Measurements from ENCODE around the gene MSH3. TPM values are rescaled to one million over a fixed set of nuclear protein-coding genes. Genes with fewer than 3 reads are reported as not detected.

MSH3 gene
- polyA plus RNA-seq, 1 of the 3 experiments (the other 2 are of a cell fraction): 3.5 TPM

- Histone ChIP-seq H3K27ac (ENCODE audit: low read depth in 2 of 2, low read length in 1 of 2) (no peak overlapping the region), H3K9ac (no peak overlapping the region), H3K4me2 (no peak overlapping the region), H3K4me1 (ENCODE audit: control insufficient read depth in 1 of 2, insufficient read depth in 2 of 2, low read depth in 1 of 2, low read length in 1 of 2) (peaks cover 0 to 3% of the 10 kb centered on the region in 2 experiments; a peak in 1 of 4 replicates), H3K9me2 (no peaks in the 10 kb centered on the region), H3F3A (replicated peaks; ENCODE audit: insufficient read depth) (no peaks in the 10 kb centered on the region), H3K9me3 (no peaks in the 10 kb centered on the region), H4K20me1 (ENCODE audit: insufficient read depth) (no peaks in the 10 kb centered on the region), H3K27me3 (ENCODE audit: insufficient read depth) (no peaks in the 10 kb centered on the region), H3K79me2 (ENCODE audit: insufficient read depth) (no peaks in the 10 kb centered on the region), H3K36me3 (replicated peaks in 1 of 2; ENCODE audit: control insufficient read depth in 1 of 2, insufficient read depth in 2 of 2, low read length in 1 of 2) (no peaks in the 10 kb centered on the region), H3K4me3 (ENCODE audit: low read depth in 2 of 2, low read length in 1 of 2) (no peak overlapping the region), H2AFZ (ENCODE audit: low read depth) (no peak overlapping the region)
- ChIA-PET POLR2A (no interaction called here), CTCF (interaction anchor here (1.0 kb wide), 1 partner anchor 32 kb away, joined by 3 read pairs; no protein-coding TSS in a partner anchor)
- no peak for DNase-seq
- no peak for TF ChIP-seq IRF3 (IDR thresholded peaks at IDR 0.05; ENCODE audit: low read depth, low read length)
- TF ChIP-seq SIN3A (IDR thresholded peaks at IDR 0.05; ENCODE audit: borderline replicate concordance, low read depth, low read length): no peak
- TF ChIP-seq EP300 (IDR thresholded peaks at IDR 0.05; ENCODE audit: borderline replicate concordance in 1 of 2, low read depth in 1 of 2, low read length in 1 of 2): no peak
- no peak for TF ChIP-seq TAF1 (IDR thresholded peaks at IDR 0.05; ENCODE audit: borderline replicate concordance, low read depth, low read length)
- no peak for TF ChIP-seq FOSL2 (IDR thresholded peaks at IDR 0.05; ENCODE audit: borderline replicate concordance, low read depth)
- TF ChIP-seq NFIC (IDR thresholded peaks at IDR 0.05; ENCODE audit: borderline replicate concordance): no peak
- TF ChIP-seq RCOR1 (IDR thresholded peaks at IDR 0.05; ENCODE audit: low read length): no peak
- TF ChIP-seq JUND (IDR thresholded peaks at IDR 0.05): no peak
- TF ChIP-seq MEF2A (IDR thresholded peaks at IDR 0.05; ENCODE audit: borderline replicate concordance, low read depth): no peak
- no peak for TF ChIP-seq EZH2phosphoT487 (IDR thresholded peaks at IDR 0.05; ENCODE audit: borderline replicate concordance, low read depth)
- no peak for TF ChIP-seq RFX5 (IDR thresholded peaks at IDR 0.05; ENCODE audit: low read length)
- TF ChIP-seq MXI1 (IDR thresholded peaks at IDR 0.05; ENCODE audit: low read depth, low read length): no peak
- no peak for TF ChIP-seq USF2 (IDR thresholded peaks at IDR 0.05; ENCODE audit: borderline replicate concordance, low read depth, low read length)
- no peak for TF ChIP-seq SMC3 (IDR thresholded peaks at IDR 0.05; ENCODE audit: low read depth, low read length)
- no peak for TF ChIP-seq RAD21 (IDR thresholded peaks at IDR 0.05; ENCODE audit: low read length)
Measured at GRCh38 chr5:80920333-80920732, 265.9 kb downstream of the MSH3 start.

GRCh38 chr5:80921026-80921425 is 266.6 kb downstream of the MSH3 start:
- no peaks in the 10 kb centered on the region for H3K36me3 ChIP-seq (replicated peaks in 1 of 2; ENCODE audit: control insufficient read depth in 1 of 2, insufficient read depth in 2 of 2, low read length in 1 of 2)
- no peaks in the 10 kb centered on the region for H4K20me1 ChIP-seq (ENCODE audit: insufficient read depth)
- H3K4me2 ChIP-seq: no peak overlapping the region
- no peaks in the 10 kb centered on the region for H3K79me2 ChIP-seq (ENCODE audit: insufficient read depth)
- no peaks in the 10 kb centered on the region for H3K9me2 ChIP-seq
- CTCF ChIA-PET: interaction anchor here (0.6 to 1.0 kb wide), 2 partner anchors 33 to 343 kb away, joined by 3 read pairs; no protein-coding TSS in a partner anchor
- H3K27me3 ChIP-seq (ENCODE audit: insufficient read depth): no peaks in the 10 kb centered on the region
- H3F3A ChIP-seq (replicated peaks; ENCODE audit: insufficient read depth): no peaks in the 10 kb centered on the region
- no peak overlapping the region for H2AFZ ChIP-seq (ENCODE audit: low read depth)
- H3K9me3 ChIP-seq: no peaks in the 10 kb centered on the region
- H3K4me1 ChIP-seq (ENCODE audit: control insufficient read depth in 1 of 2, insufficient read depth in 2 of 2, low read depth in 1 of 2, low read length in 1 of 2): peaks cover 0 to 3% of the 10 kb centered on the region in 2 experiments; a peak in 1 of 4 replicates
- no peak overlapping the region for H3K4me3 ChIP-seq (ENCODE audit: low read depth in 2 of 2, low read length in 1 of 2)
- no peak for DNase-seq
- TF ChIP-seq, protein P1, sequence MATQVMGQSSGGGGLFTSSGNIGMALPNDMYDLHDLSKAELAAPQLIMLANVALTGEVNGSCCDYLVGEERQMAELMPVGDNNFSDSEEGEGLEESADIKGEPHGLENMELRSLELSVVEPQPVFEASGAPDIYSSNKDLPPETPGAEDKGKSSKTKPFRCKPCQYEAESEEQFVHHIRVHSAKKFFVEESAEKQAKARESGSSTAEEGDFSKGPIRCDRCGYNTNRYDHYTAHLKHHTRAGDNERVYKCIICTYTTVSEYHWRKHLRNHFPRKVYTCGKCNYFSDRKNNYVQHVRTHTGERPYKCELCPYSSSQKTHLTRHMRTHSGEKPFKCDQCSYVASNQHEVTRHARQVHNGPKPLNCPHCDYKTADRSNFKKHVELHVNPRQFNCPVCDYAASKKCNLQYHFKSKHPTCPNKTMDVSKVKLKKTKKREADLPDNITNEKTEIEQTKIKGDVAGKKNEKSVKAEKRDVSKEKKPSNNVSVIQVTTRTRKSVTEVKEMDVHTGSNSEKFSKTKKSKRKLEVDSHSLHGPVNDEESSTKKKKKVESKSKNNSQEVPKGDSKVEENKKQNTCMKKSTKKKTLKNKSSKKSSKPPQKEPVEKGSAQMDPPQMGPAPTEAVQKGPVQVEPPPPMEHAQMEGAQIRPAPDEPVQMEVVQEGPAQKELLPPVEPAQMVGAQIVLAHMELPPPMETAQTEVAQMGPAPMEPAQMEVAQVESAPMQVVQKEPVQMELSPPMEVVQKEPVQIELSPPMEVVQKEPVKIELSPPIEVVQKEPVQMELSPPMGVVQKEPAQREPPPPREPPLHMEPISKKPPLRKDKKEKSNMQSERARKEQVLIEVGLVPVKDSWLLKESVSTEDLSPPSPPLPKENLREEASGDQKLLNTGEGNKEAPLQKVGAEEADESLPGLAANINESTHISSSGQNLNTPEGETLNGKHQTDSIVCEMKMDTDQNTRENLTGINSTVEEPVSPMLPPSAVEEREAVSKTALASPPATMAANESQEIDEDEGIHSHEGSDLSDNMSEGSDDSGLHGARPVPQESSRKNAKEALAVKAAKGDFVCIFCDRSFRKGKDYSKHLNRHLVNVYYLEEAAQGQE (IDR thresholded peaks at IDR 0.05; ENCODE audit: low read depth, low read length): peak; percentile 91
- TF ChIP-seq TEAD4 (IDR thresholded peaks at IDR 0.05; ENCODE audit: borderline replicate concordance, insufficient read depth): no peak
- POLR2A ChIA-PET: no interaction called here
- no peak overlapping the region for H3K9ac ChIP-seq
- H3K27ac ChIP-seq (ENCODE audit: low read depth in 2 of 2, low read length in 1 of 2): no peak overlapping the region
